GM12892 (cell line): ENCODE results near the gene AGA.

Experiments
- DNase-seq: peaks from one replicate; pipeline ENCODE4 v3.0.0; 2011; ENCODE audit not compliant: insufficient read length
- FAIRE-seq: peaks from 2 replicates; lab custom pipeline; 2011; peaks lifted over from hg19 to GRCh38; lab: Jason Lieb, UNC
- POLR2A ChIP-seq: IDR thresholded peaks from 2 replicates; pipeline ENCODE4 v1.6.1; 2011; ENCODE audit warnings: low read depth, low read length, control low read depth
- POLR2AphosphoS5 ChIP-seq: IDR thresholded peaks from 2 replicates; pipeline ENCODE4 v1.6.1; 2011; ENCODE audit warnings: low read depth, low read length, control low read depth
- TAF1 ChIP-seq: IDR thresholded peaks from 2 replicates; pipeline ENCODE4 v1.6.1; 2011; ENCODE audit warnings: low read depth, mild to moderate bottlenecking, control low read depth, low read length, borderline replicate concordance

Gene AGA

DNA sequence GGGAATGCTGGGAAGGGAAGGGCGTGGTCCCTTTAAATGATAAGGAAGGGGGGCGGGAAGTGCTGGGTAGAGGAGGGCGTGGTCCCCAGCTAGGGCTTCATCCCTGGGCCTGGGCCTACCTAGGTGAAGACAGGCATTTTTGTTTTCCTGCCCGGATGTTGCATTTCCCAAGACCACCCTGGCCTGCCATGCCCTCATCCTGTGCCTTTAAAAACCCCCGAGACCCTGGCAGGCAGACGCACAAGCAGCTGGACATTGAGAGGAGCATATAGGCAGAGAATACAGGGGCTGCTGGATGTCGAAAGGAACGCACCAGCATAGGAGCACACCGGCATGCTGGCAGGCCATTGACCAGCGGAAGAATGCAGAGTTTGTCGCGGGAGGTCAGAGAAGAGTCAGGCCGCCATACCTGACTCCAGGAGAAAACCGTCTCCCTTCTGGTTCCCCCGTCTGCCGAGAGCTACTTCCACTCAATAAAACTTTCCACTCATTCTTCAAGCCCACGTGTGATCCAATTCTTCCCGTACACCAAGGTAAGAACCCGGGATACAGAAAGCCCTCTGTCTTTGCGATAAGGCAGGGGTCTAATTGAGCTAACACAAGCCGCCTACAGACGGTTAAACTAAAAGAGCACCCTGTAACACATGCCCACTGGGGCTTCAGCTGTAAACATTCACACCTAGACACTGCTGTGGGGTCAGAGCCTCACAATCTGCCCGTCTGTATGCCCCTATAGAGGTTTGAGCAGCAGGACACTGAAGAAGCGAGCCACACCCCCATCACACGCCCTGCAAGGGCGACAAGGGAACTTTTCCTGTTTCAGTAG lies 2.9 kb upstream of the AGA start:
- TF ChIP-seq POLR2AphosphoS5 (no peak), TAF1 (no peak), POLR2A (no peak)
- DNase-seq (no peak), FAIRE-seq (no peak)

DNA sequence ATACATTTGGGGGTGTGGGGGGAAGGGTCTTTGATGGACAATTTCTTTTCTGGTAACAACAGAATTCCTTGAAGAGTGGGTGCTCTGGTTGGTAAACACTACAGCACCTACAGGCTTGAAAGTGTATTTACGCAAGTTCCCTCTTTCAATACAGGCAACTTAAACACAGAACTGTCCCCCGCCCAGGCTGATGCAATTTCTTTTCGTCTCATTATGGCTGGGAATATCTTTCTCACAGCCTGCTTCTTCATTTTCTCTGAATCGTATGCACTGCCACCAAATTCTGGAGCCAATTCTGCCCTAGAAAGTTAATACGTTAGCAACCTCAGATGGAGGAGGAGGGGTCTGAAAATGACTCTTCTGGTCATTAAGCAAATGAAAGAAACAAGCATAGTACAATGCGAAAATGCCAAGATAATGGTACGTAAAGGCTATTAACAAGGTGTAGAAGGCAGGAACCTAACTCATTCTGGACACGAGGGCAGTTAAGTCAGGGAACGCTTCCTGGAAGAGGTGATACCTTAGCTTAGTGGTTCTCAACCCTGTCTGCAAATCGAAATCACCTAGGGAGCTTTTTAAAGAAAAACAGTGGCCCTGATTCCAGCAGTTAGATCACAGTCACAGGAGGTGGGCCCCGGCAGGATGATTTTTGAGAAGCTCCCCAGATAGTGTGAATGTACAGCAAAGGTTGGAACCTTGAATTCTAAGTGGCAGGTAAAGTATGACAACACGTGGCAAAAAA lies 1.0 kb downstream of the AGA start:
- peak; percentile 8 for DNase-seq
- TF ChIP-seq POLR2A (no peak), POLR2AphosphoS5 (no peak), TAF1 (no peak)
- FAIRE-seq, result peak; percentile 92

DNA sequence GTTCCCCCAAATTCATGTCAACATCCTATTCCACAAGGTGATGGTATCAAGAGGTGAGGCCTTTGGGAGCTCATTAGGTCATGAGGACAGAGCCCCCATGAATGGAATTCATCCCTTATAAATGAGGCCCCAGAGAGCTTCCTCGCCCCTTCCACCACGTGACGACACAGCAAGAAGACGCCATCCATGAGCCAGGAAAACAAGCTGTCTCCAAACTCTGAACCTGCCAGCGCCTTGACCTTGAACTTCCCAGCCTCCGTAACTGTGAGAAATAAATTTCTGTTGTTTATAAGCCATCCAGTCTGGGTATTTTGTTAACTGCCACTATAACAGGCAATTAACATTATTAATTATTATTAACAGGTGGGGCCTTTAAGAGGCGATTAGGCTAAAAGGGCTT lies 5.8 kb downstream of the AGA start:
- FAIRE-seq (no peak), DNase-seq (no peak)
- no peak for TF ChIP-seq TAF1
- TF ChIP-seq POLR2A, result no peak
- no peak for TF ChIP-seq POLR2AphosphoS5

DNA sequence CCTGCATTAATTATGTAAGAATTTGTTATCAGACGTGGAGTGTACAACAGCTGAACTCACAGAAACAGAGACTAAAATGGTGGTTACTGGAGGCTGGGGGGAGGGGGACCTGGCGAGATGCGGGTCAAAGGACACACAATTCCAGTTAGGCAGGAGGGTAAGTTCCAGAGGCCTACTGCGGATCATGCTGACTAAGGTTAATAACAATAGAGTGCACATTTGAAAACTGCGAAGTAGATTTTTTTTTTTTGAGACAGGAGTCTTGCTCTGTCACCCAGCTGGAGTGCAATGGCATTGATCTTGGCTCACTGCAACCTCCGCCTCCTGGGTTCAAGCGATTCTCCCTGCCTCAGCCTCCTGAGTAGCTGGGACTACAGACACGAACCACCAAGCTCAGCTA lies 7.6 kb downstream of the AGA start:
- FAIRE-seq (no peak), DNase-seq (no peak)
- TF ChIP-seq TAF1 (no peak), POLR2A (no peak), POLR2AphosphoS5 (no peak)

DNA sequence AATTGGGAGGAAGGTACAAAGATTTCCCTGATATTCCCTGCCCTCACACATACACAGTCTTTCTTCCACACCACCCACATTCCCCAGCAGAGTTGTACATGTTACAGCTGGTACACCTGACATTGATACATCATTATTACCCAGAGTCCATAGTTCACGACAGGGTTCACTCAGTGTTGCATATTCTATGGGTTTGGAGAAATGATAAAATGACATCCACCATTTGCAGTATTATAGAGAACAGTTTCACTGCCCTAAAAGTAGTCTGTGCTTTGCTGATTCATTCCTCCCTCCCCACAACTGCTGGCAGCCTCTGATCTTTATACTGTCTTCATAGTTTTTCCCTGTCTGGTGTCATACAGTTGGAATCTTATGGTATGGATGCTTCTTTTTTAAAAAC lies 15.0 kb downstream of the AGA start:
- DNase-seq, result no peak
- no peak for FAIRE-seq
- TF ChIP-seq POLR2AphosphoS5 (no peak), TAF1 (no peak), POLR2A (no peak)

DNA sequence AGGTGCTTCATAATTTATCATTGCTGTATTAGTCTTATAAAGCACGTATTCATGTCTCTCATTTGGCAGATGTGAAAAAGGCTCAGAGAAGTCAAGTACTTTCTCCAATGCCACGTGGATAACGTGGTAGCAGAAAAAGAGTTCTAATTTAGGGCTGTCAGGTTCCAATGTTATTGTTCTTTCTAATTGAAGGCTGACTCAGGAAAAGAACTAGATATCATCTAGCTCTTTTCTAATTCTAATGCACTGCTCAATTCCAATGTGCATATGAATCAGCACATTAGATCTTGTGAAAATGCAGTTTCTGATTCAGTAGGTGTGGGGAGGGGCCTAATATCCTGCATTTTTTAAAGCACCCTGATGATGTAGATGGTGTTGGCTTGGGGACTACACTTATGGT lies 22.8 kb downstream of the AGA start:
- no peak for DNase-seq

DNA sequence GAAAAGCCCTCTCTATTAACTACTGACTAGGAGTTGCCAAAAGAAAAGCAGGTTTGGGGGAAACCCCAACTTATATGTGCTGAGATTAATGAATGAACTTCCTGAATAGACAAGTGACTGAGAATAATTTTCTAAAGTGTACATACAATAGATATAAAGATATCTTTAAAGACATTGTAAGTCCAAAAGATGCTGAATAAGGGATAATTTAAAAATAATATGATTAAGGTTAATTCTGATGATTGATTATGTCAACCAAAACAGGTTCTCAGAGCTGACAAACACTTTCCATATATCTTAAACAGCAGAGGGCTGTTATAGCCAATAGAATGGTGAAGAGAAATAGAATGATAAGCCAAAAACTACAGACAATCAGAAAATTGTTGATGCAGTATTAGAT lies 28.6 kb downstream of the AGA start:
- no peak for DNase-seq
- TF ChIP-seq TAF1 (no peak), POLR2AphosphoS5 (no peak), POLR2A (no peak)
- no peak for FAIRE-seq

More for the DNA sequence above, 22.8 kb downstream of the AGA start:
- TF ChIP-seq POLR2A (no peak), POLR2AphosphoS5 (no peak), TAF1 (no peak)
- no peak for FAIRE-seq

DNA sequence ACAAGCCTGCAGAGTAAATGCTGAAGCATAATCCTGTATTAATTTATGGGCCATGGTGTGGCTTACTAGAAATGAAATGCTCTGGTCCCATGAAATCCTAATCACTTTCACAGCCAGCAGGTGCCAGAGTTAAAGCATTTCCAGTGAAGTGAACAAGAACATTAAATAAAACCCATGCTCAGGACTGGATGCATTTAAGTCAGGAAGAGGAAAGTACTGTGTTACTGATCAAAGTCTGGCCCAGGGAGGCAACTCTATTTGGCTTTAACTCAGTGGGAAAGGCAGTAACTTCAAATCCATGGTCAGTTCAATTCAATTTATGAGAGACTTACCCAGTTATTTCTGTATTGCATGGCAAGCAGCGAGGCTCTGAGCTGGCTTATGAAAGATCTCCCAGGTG lies 29.2 kb downstream of the AGA start:
- DNase-seq (no peak), FAIRE-seq (no peak)
- TF ChIP-seq POLR2A, result no peak
- TF ChIP-seq TAF1, result no peak
- no peak for TF ChIP-seq POLR2AphosphoS5

DNA sequence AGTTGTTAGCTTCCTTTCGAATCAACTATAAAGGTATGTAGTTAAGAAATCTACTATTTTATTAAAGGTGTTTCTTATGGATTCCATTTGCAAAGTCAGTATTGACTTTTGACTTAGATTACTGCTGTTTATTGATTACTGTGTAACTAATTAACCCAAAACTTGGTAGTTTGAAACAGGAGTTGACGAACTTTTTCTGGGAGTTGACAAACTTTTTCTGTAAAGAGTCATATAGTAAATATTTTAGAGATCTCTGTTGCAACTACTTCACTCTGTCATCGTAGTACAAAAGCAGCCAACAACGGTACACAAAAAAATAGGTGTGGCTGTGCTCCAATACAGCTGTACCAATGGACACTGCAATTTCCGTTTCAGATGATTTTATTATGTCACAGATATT lies 30.2 kb downstream of the AGA start:
- FAIRE-seq, result no peak
- no peak for TF ChIP-seq POLR2A
- no peak for TF ChIP-seq TAF1
- TF ChIP-seq POLR2AphosphoS5, result no peak
- no peak for DNase-seq

DNA sequence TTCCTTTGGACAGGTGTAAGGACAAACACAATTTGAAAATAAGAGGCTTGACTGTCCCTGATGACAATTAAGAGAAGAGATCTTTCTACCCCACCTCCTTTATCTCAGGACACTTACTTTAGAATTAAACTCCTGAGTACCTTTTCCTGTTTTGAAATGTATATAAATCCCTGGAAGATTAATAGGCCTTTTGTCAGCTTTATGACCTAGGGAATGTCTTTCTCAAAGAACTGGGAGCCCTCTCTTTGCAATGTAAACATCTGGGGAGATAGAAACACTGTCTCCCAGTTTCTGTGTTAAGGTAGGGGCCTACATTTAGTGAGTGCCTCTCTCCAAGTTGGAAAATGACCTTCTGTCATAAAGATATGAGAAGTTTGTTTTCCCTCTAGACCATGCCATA lies 31.7 kb downstream of the AGA start:
- FAIRE-seq (no peak), DNase-seq (no peak)
- TF ChIP-seq POLR2A, result no peak
- TF ChIP-seq POLR2AphosphoS5, result no peak
- TF ChIP-seq TAF1, result no peak

DNA sequence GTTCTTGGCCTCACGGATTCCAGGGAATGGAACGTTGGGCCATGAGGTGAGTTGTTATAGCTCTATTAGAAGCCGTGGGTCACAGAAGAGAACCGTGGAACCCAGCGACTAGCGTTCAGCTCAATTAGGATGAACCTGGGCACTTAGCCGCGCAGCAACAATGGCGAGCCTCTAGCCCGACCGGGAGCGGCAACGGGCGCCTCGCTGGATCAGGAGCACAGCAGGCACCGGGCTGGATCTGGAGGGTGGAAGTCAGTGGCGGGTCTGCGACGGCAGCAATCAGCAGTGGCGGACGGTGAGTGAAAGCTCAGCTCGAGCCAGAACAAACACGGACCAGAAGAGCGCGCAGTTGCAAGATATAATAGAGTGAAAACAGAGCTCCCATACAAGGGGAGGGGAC lies 34.2 kb downstream of the AGA start:
- TF ChIP-seq TAF1 (no peak), POLR2A (no peak), POLR2AphosphoS5 (no peak)
- FAIRE-seq, result no peak
- no peak for DNase-seq
